HepG2 (cell line): ENCODE results near the gene RAPSN. TPM values are rescaled to one million over a fixed set of nuclear protein-coding genes. Genes with fewer than 3 reads are reported as not detected.

ENCODE experiments used
- CBX2 ChIP-seq, 2 experiments: fragments of 200-600 bp in 1 of 2; sonication (generic); formaldehyde crosslinking in 1 of 2; IDR thresholded peaks; 2 replicates each; pipeline versions ENCODE4 v1.7.0 to v1.8.1; 2018 to 2022; ENCODE audit warnings: low read depth in 2 of 2, low read length in 1 of 2, mild to moderate bottlenecking in 1 of 2, missing genetic modification reagents in 1 of 2
- CEBPZ ChIP-seq: IDR thresholded peaks from 2 replicates; pipeline ENCODE4 v1.6.1; 2012; ENCODE audit warnings: low read length, improper control_type of control experiment
- GPN1 ChIP-seq: sonication (generic); formaldehyde crosslinking; IDR thresholded peaks from 2 replicates; pipeline ENCODE4 v1.5.1; 2020; ENCODE audit warnings: missing genetic modification reagents, borderline replicate concordance
- HNRNPLL ChIP-seq: fragments of 200-400 bp; formaldehyde crosslinking; IDR thresholded peaks from 2 replicates; pipeline ENCODE4 v1.6.1; 2017; ENCODE audit warnings: mild to moderate bottlenecking, low read depth, low read length; ENCODE audit not compliant: poor library complexity, severe bottlenecking
- PREB ChIP-seq: sonication (generic); formaldehyde crosslinking; IDR thresholded peaks from 2 replicates; pipeline ENCODE4 v1.4.0; 2020; ENCODE audit warnings: missing genetic modification reagents
- TAF15 ChIP-seq: fragments of 200-400 bp; formaldehyde crosslinking; IDR thresholded peaks from one replicate; pipeline ENCODE4 v1.6.1; 2018; ENCODE audit warnings: mild to moderate bottlenecking, low read depth, low read length; ENCODE audit not compliant: poor library complexity, severe bottlenecking
- THAP9 ChIP-seq: sonication (generic); formaldehyde crosslinking; IDR thresholded peaks from 2 replicates; pipeline ENCODE4; 2020; ENCODE audit warnings: missing genetic modification reagents, mild to moderate bottlenecking, borderline replicate concordance
- THYN1 ChIP-seq: sonication (generic); formaldehyde crosslinking; IDR thresholded peaks from 2 replicates; pipeline ENCODE4 v1.8.1; 2023; ENCODE audit warnings: low read depth, mild to moderate bottlenecking, moderate library complexity, missing genetic modification reagents, borderline replicate concordance
- ZBTB4 ChIP-seq: sonication (generic); formaldehyde crosslinking; IDR thresholded peaks from 2 replicates; pipeline ENCODE4 v1.4.0; 2020; ENCODE audit warnings: missing genetic modification reagents, mild to moderate bottlenecking, borderline replicate concordance
- ZMYM3 ChIP-seq: sonication (generic); formaldehyde crosslinking; IDR thresholded peaks from 2 replicates; pipeline ENCODE4 v1.5.1; 2020; ENCODE audit warnings: mild to moderate bottlenecking, missing genetic modification reagents
- ZNF256 ChIP-seq: sonication (generic); formaldehyde crosslinking; conservative IDR thresholded peaks from 2 replicates; pipeline ENCODE4 v1.4.0; 2020; ENCODE audit warnings: missing genetic modification reagents
- ZUFSP ChIP-seq: sonication (generic); formaldehyde crosslinking; IDR thresholded peaks from 2 replicates; pipeline ENCODE4 v1.9.0; 2021; ENCODE audit warnings: missing genetic modification reagents, mild to moderate bottlenecking, borderline replicate concordance
- polyA plus RNA-seq, 8 experiments: library from polyadenylated mRNA; depleted of rRNA in 3 of 8; stranded (reverse) in 7 of 8; unstranded in 1 of 8; fragments of >200 nt; fragmentation: Illumina TruSeq in 4 of 8; extraction: Trizol in 4 of 8; gene quantifications; 2 replicates each; pipeline versions ENCODE4 v1.2.1 to v1.2.3, GENCODE V29; 2011 to 2016; ENCODE audit warnings: low read depth in 4 of 8, missing spikeins in 1 of 8, mixed read lengths in 1 of 8; ENCODE audit not compliant: insufficient read depth in 1 of 8
- total RNA-seq, 5 experiments: library from RNA; depleted of rRNA; stranded (reverse); fragments of >200 nt; fragmentation: Illumina TruSeq; extraction: Trizol; gene quantifications; 2 replicates each; pipeline ENCODE4 v1.2.3, GENCODE V29; 2016; ENCODE audit warnings: low read depth in 1 of 5

Gene RAPSN
- total and polyA plus RNA-seq, 2 of the 13 experiments (the other 11 are each of a cell fraction or from before 2014, with no cell fraction given) = 0.15 to 1.2 TPM

- TF ChIP-seq THAP9 (CRISPR knock-in tag) (peak; percentile 98), CBX2 (IDR thresholded peaks at IDR 0.05; ENCODE audit: low read depth, low read length) (no peak), CBX2 (CRISPR knock-in tag; IDR thresholded peaks at IDR 0.05; ENCODE audit: low read depth) (no peak), THYN1 (no peak), HNRNPLL (peak; percentile 99), ZMYM3 (CRISPR knock-in tag) (peak; percentile 35; the same call in 1 of the 2 replicates), PREB (CRISPR knock-in tag) (no peak), ZUFSP (CRISPR knock-in tag) (no peak), TAF15 (no peak), GPN1 (no peak; the same call in 1 of the 2 replicates), CEBPZ (no peak), ZBTB4 (CRISPR knock-in tag) (no peak), ZNF256 (CRISPR knock-in tag) (peak; percentile 25; the same call in 1 of the 2 replicates)
Measured at GRCh38 chr11:47407746-47408590, 41.0 kb downstream of the RAPSN start, which contains the start of gene SLC39A13 (continued).
